Fibroblast of lung (primary cell): ENCODE results near the gene CDH12.

ENCODE experiments used
- EZH2 ChIP-seq: IDR thresholded peaks from 2 replicates; pipeline ENCODE4 v1.5.1; 2012; ENCODE audit warnings: low read length, control low read depth, mild to moderate bottlenecking; ENCODE audit errors: missing control alignments
- TF ChIP-seq, protein P1 (sequence below), 2 donors: IDR thresholded peaks in 1 of 2; conservative IDR thresholded peaks in 1 of 2; 1 replicate in 1 of 2; 2 replicates in 1 of 2; pipeline ENCODE4 v1.5.1; 2011 to 2012; ENCODE audit warnings: low read length in 2 of 2, control low read depth in 1 of 2, inconsistent platforms in 1 of 2, low read depth in 1 of 2, mild to moderate bottlenecking in 1 of 2

DNA sequence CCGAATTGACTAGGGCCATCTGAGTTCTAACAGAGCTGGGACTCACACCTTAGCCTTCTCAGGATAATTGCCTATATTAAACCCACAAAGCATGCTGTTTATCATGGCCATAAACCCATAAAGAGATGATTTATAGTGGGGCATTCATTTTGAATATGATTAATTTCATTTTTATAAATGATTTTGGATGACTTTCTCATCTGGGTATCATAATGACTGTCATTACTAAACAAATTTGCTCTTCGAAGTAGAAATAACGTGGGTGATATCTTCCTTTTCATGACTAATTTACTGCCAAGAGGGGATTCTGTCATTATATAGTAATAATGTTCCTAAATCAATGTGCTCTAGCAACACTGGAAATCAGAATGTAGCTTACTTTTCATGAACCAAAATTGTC is 498.2 kb downstream of the CDH12 start:
- no peak for TF ChIP-seq EZH2
- TF ChIP-seq, protein P1, sequence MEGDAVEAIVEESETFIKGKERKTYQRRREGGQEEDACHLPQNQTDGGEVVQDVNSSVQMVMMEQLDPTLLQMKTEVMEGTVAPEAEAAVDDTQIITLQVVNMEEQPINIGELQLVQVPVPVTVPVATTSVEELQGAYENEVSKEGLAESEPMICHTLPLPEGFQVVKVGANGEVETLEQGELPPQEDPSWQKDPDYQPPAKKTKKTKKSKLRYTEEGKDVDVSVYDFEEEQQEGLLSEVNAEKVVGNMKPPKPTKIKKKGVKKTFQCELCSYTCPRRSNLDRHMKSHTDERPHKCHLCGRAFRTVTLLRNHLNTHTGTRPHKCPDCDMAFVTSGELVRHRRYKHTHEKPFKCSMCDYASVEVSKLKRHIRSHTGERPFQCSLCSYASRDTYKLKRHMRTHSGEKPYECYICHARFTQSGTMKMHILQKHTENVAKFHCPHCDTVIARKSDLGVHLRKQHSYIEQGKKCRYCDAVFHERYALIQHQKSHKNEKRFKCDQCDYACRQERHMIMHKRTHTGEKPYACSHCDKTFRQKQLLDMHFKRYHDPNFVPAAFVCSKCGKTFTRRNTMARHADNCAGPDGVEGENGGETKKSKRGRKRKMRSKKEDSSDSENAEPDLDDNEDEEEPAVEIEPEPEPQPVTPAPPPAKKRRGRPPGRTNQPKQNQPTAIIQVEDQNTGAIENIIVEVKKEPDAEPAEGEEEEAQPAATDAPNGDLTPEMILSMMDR (conservative IDR thresholded peaks at IDR 0.05 in 1 of 2, IDR thresholded peaks at IDR 0.05 in 1 of 2; ENCODE audit: low read depth in 1 of 2, low read length in 2 of 2), result no peak
